CD4-positive, alpha-beta memory T cell (primary cell): ENCODE measurements around the gene COLGALT1. TPM values are rescaled to one million over a fixed set of nuclear protein-coding genes. Genes with fewer than 3 reads are reported as not detected.

Experiments used
- CTCF ChIA-PET: fragments of 350-600 bp; sonication (Branson Sonifier 250); formaldehyde crosslinking; loops from one replicate; lab custom pipeline; 2021; ENCODE audit warnings: inconsistent platforms; ENCODE audit not compliant: partially characterized antibody; lab: Charles Lee
- POLR2A ChIA-PET: fragments of 350-600 bp; sonication (Branson Sonifier 250); formaldehyde crosslinking; loops from one replicate; lab custom pipeline; 2021; ENCODE audit not compliant: partially characterized antibody; lab: Charles Lee
- DNase-seq, 5 donors: peaks; one replicate each; pipeline versions ENCODE4 v3.0.0 to v3.0.0-alpha.2; 2020 to 2022; ENCODE audit warnings: mixed read lengths in 1 of 5
- H3K27ac ChIP-seq: one replicate; pipeline ENCODE4 v1.7.0; 2013; ENCODE audit warnings: low read depth, low read length
- H3K27me3 ChIP-seq: 2 replicates; pipeline ENCODE4 v1.7.0; 2013; ENCODE audit warnings: mild to moderate bottlenecking, low read length, moderate library complexity; ENCODE audit not compliant: insufficient read depth
- H3K36me3 ChIP-seq: 2 replicates; pipeline ENCODE4 v1.7.0; 2013; ENCODE audit warnings: mild to moderate bottlenecking, low read length, moderate library complexity; ENCODE audit not compliant: insufficient read depth
- H3K4me1 ChIP-seq: 2 replicates; pipeline ENCODE4 v1.7.0; 2013; ENCODE audit warnings: mild to moderate bottlenecking, low read length, moderate library complexity; ENCODE audit not compliant: insufficient read depth
- H3K4me3 ChIP-seq, 2 donors: one replicate each; pipeline ENCODE4 v1.7.0; 2013; ENCODE audit warnings: low read length in 2 of 2, mild to moderate bottlenecking in 1 of 2
- H3K9me3 ChIP-seq, 2 donors: one replicate each; pipeline ENCODE4 v1.7.0; 2013; ENCODE audit warnings: low read length in 2 of 2, control low read depth in 1 of 2; ENCODE audit not compliant: control insufficient read depth in 1 of 2
- H3K27ac Mint-ChIP-seq, 7 donors: one replicate each; pipeline ENCODE4 v1.8.0; 2020 to 2021; ENCODE audit warnings: mixed read lengths in 7 of 7, mild to moderate bottlenecking in 6 of 7, inconsistent platforms in 3 of 7, moderate library complexity in 3 of 7
- H3K27me3 Mint-ChIP-seq, 2 donors: one replicate each; pipeline ENCODE4 v1.8.0; 2020 to 2021; ENCODE audit warnings: mixed read lengths in 2 of 2
- H3K36me3 Mint-ChIP-seq, 2 donors: one replicate each; pipeline ENCODE4 v1.8.0; 2020 to 2021; ENCODE audit warnings: mixed read lengths in 2 of 2, inconsistent platforms in 1 of 2, mild to moderate bottlenecking in 1 of 2
- H3K4me1 Mint-ChIP-seq, 4 donors: one replicate each; pipeline ENCODE4 v1.8.0; 2020 to 2021; ENCODE audit warnings: mixed read lengths in 4 of 4, mild to moderate bottlenecking in 1 of 4
- H3K4me3 Mint-ChIP-seq, 8 donors: one replicate each; pipeline ENCODE4 v1.8.0; 2020 to 2021; ENCODE audit warnings: mixed read lengths in 8 of 8, mild to moderate bottlenecking in 7 of 8, moderate library complexity in 6 of 8, inconsistent platforms in 3 of 8
- H3K9me3 Mint-ChIP-seq, 8 donors: one replicate each; pipeline ENCODE4 v1.8.0; 2020 to 2021; ENCODE audit warnings: mixed read lengths in 8 of 8, mild to moderate bottlenecking in 5 of 8, inconsistent platforms in 3 of 8, moderate library complexity in 1 of 8
- intact Hi-C: fragments of 100-400 bp; cut with micrococcal nuclease; formaldehyde crosslinking; loops from one replicate; pipeline ENCODE4 v1.15.1; 2023
- polyA plus RNA-seq, 2 donors: library from polyadenylated mRNA; unstranded; fragments of 300-500 nt; fragmentation: Illumina TruSeq; gene quantifications; one replicate each; pipeline ENCODE4 v1.2.3, GENCODE V29; 2021
- total RNA-seq, 2 experiments: library from RNA; stranded (reverse); gene quantifications; one replicate each; pipeline ENCODE4 v1.2.3, GENCODE V29; 2021

The COLGALT1 gene
- total and polyA plus RNA-seq, 4 experiments from 2014 or later: 14.1 to 74.7 (median 46.6) TPM

DNA sequence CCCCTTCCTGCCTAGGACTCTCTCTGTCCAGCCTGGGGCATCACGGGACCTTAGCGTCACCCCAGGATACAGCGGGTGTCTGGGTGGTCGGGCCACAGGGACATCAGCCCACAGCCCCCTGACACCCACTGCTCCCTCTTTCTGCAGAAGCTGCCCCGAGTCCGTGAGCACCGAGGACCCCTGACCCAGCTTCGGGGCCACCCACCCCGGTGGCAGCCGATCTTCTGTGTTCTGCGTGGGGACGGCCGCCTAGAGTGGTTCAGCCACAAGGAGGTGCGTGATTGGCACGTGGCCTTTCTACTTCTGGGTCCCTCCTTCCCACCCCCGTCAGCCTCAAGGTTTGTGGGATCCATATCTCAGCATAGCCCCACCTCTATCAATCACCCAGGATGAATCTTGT lies 23.3 kb upstream of the COLGALT1 start:
- Histone ChIP-seq H3K9me3 (no peaks in the 10 kb centered on the region), H3K27me3 (no peaks in the 10 kb centered on the region), H3K4me1 (no peaks in the 10 kb centered on the region), H3K4me3 (no peak overlapping the region), H3K36me3 (no peaks in the 10 kb centered on the region), H3K27ac (no peak overlapping the region)
- ChIA-PET POLR2A (no interaction called here), CTCF (no interaction called here)
- Mint-ChIP-seq H3K27ac (no peak overlapping the region), H3K4me3 (no peak overlapping the region), H3K4me1 (peaks cover 0 to 1% (median 0%) of the 10 kb centered on the region in 4 donors), H3K36me3 (no peaks in the 10 kb centered on the region), H3K9me3 (peaks cover 0 to 4% (median 0%) of the 10 kb centered on the region in 8 donors), H3K27me3 (no peaks in the 10 kb centered on the region)
- intact Hi-C loops: no loop called here
- no peak for DNase-seq

DNA sequence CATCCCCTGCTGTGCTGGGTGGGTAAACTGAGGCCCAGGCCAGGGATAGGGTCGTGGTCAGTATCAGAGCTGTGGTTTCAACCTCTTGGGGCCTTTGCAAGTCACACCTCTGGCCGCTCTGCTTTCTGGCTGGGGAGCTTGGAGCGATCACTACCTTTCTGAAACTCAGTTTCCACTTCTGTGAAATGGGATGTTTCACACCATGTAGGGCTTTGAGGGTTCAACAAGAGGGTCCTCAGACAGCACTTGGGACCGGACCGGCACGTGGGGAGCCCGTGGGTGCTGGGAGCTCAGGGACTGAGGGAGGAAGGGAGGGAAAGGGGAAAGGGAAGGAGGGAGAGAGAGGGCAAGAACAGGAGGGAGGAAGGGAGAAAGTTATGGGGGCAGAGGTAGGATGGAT lies 22.9 kb upstream of the COLGALT1 start:
- no peak for DNase-seq
- POLR2A ChIA-PET: no interaction called here
- intact Hi-C loops: no loop called here
- H3K36me3 ChIP-seq: no peaks in the 10 kb centered on the region
- H3K4me1 ChIP-seq: no peaks in the 10 kb centered on the region
- Mint-ChIP-seq H3K27me3 (no peaks in the 10 kb centered on the region), H3K9me3 (peaks cover 0 to 4% (median 0%) of the 10 kb centered on the region in 8 donors), H3K27ac (no peak overlapping the region), H3K4me3 (no peak overlapping the region), H3K36me3 (no peaks in the 10 kb centered on the region), H3K4me1 (peaks cover 0 to 1% (median 0%) of the 10 kb centered on the region in 4 donors)
- no peaks in the 10 kb centered on the region for H3K9me3 ChIP-seq
- CTCF ChIA-PET: interaction anchor here (0.9 kb wide), 1 partner anchor 36 kb away, joined by 3 read pairs; no protein-coding TSS in a partner anchor
- H3K27ac ChIP-seq: no peak overlapping the region
- no peaks in the 10 kb centered on the region for H3K27me3 ChIP-seq
- H3K4me3 ChIP-seq: no peak overlapping the region

DNA sequence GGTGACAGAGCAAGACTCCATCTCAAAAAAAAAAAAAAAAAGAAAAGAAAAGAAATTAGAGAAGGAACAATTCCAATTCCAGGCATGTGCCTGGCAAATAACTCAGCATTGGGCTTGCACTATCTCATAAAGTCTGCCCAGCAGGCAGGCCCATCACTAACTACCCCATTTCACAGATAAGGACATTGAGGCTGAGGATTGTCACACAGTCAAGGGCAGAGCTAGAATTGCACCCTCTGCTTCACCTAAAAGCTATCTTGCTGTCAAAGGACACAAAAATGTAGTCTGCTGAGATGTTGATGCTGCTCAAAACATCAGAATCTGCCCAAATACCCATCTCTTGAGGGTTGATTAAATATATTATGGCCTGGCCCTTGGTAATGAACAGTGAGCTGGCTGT lies 20.7 kb upstream of the COLGALT1 start:
- Mint-ChIP-seq H3K36me3 (no peaks in the 10 kb centered on the region), H3K9me3 (no peaks in the 10 kb centered on the region), H3K4me3 (no peak overlapping the region), H3K27ac (no peak overlapping the region), H3K4me1 (peaks cover 9 to 16% (median 11%) of the 10 kb centered on the region in 4 donors), H3K27me3 (no peaks in the 10 kb centered on the region)
- H3K9me3 ChIP-seq: no peaks in the 10 kb centered on the region
- H3K27me3 ChIP-seq: no peaks in the 10 kb centered on the region
- H3K36me3 ChIP-seq: no peaks in the 10 kb centered on the region
- POLR2A ChIA-PET: no interaction called here
- H3K27ac ChIP-seq: no peak overlapping the region
- no peak for DNase-seq
- intact Hi-C loops: no loop called here
- CTCF ChIA-PET: interaction anchor here (0.7 to 2.0 kb wide), 3 partner anchors 12 to 865 kb away, joined by 3 to 6 read pairs (median 3); no protein-coding TSS in a partner anchor
- H3K4me3 ChIP-seq: no peak overlapping the region
- peaks cover 13% of the 10 kb centered on the region for H3K4me1 ChIP-seq

DNA sequence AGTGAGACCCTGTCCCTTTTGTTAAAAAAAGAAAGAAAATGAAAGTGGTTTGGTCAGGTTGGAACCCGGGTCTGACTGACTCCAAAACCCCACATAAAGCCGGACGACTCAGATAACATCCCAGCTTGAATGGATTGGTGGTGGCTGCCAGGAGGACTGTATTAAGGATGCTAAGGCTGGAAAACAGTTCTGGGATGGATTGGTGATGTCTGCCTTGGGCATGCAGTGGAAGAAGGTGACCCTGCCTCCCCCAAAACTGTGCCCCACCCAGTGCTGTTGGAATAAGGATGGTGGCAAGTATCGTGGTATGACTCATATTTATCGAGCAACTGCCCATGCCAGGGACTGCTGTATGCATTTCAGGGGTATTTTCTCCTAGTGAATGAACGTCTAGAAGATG lies 18.5 kb upstream of the COLGALT1 start:
- CTCF ChIA-PET: interaction anchor here (0.6 kb wide), 1 partner anchor 31 kb away, joined by 3 read pairs; no protein-coding TSS in a partner anchor

DNA sequence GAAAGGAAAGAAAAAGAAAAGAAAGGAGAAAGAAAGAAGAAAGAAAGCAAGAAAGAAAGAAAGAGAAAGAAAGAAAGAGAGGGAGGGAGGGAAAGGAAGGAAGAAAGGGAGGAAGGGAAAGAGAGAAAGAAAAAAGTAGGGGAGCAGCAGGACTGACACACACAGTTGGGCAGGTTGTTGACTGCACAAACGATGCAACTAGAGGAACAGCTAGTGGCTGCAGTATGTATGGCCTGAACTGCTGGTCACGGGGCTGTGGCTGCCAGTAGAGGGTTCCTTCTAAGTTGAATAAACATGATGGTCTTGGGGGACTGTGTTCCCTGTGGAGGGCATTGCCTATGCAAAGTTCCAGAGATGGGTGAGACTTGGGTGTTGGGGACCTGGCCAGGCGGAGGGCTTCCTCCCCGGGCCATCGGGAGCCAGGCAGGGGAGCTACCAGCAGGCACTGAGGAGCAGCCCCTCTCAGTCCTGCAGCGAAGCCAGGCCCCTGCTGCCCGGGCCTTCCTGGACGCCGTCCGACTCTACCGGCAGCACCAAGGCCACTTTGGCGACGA lies 16.7 kb upstream of the COLGALT1 start:
- Mint-ChIP-seq H3K27ac (peak overlapping the region in 4 of 7 donors; percentile 7 to 73 (median 59)), H3K36me3 (no peaks in the 10 kb centered on the region)

More for the DNA sequence above, 18.5 kb upstream of the COLGALT1 start:
- Histone ChIP-seq H3K36me3 (no peaks in the 10 kb centered on the region), H3K9me3 (no peaks in the 10 kb centered on the region), H3K4me3 (no peak overlapping the region), H3K4me1 (peaks cover 13% of the 10 kb centered on the region), H3K27ac (no peak overlapping the region), H3K27me3 (no peaks in the 10 kb centered on the region)
- Mint-ChIP-seq H3K27me3 (no peaks in the 10 kb centered on the region), H3K27ac (no peak overlapping the region), H3K4me3 (peak overlapping the region in 1 of 8 donors; percentile 27), H3K4me1 (peaks cover 10 to 16% (median 12%) of the 10 kb centered on the region in 4 donors), H3K9me3 (no peaks in the 10 kb centered on the region), H3K36me3 (no peaks in the 10 kb centered on the region)
- POLR2A ChIA-PET: interaction anchor here (1.0 kb wide), 1 partner anchor 25 kb away, joined by 3 read pairs; the partner anchor contains the start of gene PGLS
- DNase-seq: no peak
- intact Hi-C loops: no loop called here

DNA sequence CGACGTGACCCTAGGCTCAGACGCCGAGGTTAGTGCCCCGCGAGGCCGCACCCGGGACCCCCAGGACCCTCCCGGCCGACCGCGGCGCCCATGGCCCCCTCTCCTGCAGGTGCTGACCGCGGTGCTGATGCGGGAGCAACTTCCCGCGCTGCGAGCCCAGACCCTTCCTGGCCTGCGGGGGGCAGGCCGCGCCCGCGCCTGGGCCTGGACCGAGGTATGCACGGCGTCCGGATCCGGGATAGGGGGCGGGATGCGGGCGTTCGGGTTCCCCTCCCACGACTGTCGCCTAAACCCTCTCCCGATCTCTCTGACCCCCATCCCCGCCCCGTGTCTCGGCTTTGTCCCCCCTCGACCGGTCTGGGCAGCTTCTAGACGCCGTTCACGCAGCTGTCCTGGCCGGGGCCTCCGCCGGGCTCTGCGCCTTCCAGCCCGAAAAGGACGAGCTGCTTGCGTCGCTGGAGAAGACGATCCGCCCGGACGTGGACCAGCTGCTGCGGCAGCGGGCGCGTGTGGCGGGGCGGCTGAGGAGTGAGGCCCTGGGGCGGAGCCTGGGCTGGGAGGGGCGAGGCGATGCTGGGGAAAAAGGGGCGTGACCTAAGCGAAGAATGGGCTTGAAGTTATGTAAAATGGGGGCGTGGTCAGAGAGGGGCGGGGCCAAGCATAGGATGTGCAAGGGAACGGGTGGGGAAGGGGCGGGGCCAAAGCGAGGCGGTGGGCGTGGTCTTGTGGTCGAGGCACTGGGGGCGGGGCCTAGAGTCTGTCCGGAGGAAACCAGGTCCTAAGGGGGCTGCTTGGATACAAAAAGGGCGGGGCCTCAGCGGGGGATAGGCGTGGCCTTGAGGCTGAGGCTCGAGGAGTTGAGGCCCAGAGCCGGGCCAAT lies 16.0 kb upstream of the COLGALT1 start:
- peak; percentile 91 to 100 (median 95) for DNase-seq
- Histone ChIP-seq H3K27me3 (no peaks in the 10 kb centered on the region), H3K27ac (peak overlapping the region; percentile 47), H3K36me3 (no peaks in the 10 kb centered on the region), H3K9me3 (no peaks in the 10 kb centered on the region), H3K4me3 (peak overlapping the region in 1 of 2 donors; percentile 55), H3K4me1 (peaks cover 13% of the 10 kb centered on the region)
- Mint-ChIP-seq H3K27me3 (no peaks in the 10 kb centered on the region), H3K9me3 (no peaks in the 10 kb centered on the region), H3K4me3 (peak overlapping the region; percentile 79 to 95 (median 88)), H3K27ac (peak overlapping the region; percentile 61 to 89 (median 84)), H3K4me1 (peaks cover 10 to 16% (median 12%) of the 10 kb centered on the region in 4 donors), H3K36me3 (no peaks in the 10 kb centered on the region)
- POLR2A ChIA-PET: interaction anchor here (0.6 to 2.6 kb wide), 5 partner anchors 10 to 742 kb away, joined by 3 to 27 read pairs (median 5); partner anchors contain the start of genes JUND and PGLS
- CTCF ChIA-PET: interaction anchor here (1.0 to 1.7 kb wide), 2 partner anchors 44 to 67 kb away, joined by 3 to 4 read pairs; no protein-coding TSS in a partner anchor
- intact Hi-C loops: loop anchor here (1.0 kb wide), 3 partner anchors 16 to 35 kb away; partner anchors contain the start of genes COLGALT1 and PGLS

More for the DNA sequence above, 16.7 kb upstream of the COLGALT1 start:
- POLR2A ChIA-PET: interaction anchor here (0.6 to 2.6 kb wide), 5 partner anchors 9 to 742 kb away, joined by 3 to 27 read pairs (median 5); partner anchors contain the start of genes JUND and PGLS
- peak in 1 of 5 donors; percentile 2 for DNase-seq
- no peaks in the 10 kb centered on the region for H3K9me3 ChIP-seq
- H3K9me3 Mint-ChIP-seq: no peaks in the 10 kb centered on the region
- H3K4me1 Mint-ChIP-seq: peaks cover 10 to 16% (median 12%) of the 10 kb centered on the region in 4 donors
- peak overlapping the region; percentile 54 to 85 (median 74) for H3K4me3 Mint-ChIP-seq
- intact Hi-C loops: loop anchor here (1.0 kb wide), 3 partner anchors 17 to 36 kb away; partner anchors contain the start of genes COLGALT1 and PGLS
- no peaks in the 10 kb centered on the region for H3K27me3 ChIP-seq
- H3K27me3 Mint-ChIP-seq: no peaks in the 10 kb centered on the region
- H3K4me3 ChIP-seq: peak overlapping the region in 1 of 2 donors; percentile 55
- H3K27ac ChIP-seq: peak overlapping the region; percentile 47
- H3K36me3 ChIP-seq: no peaks in the 10 kb centered on the region
- CTCF ChIA-PET: interaction anchor here (0.7 to 1.7 kb wide), 3 partner anchors 28 to 68 kb away, joined by 3 to 4 read pairs (median 3); no protein-coding TSS in a partner anchor
- H3K4me1 ChIP-seq: peaks cover 13% of the 10 kb centered on the region
